DMS 273 (cell line): ENCODE data around the gene TGFBR3L.
"Not testable (repeated sequence)": the region's sequence is repeated elsewhere in the genome, so short reads cannot be mapped to it uniquely, and the experiment has no call there.

Experiments
- DNase-seq: peaks from one replicate; lab custom pipeline; 2025; ENCODE audit not compliant: unreplicated experiment; lab: John Stamatoyannopoulos, UW

The TGFBR3L gene

GRCh38 chr19:7916103-7916954, 1.7 kb downstream of the TGFBR3L start:
- DNase-seq, result peak; percentile 74

- DNase-seq, result no peak
Observed at GRCh38 chr19:7916955-7917266, 2.3 kb downstream of the TGFBR3L start.

- DNase-seq, result peak; percentile 89
Observed at GRCh38 chr19:7917267-7918061, 2.8 kb downstream of the TGFBR3L start.

- not testable (repeated sequence) for DNase-seq
Observed at GRCh38 chr19:7918062-7918614, 3.5 kb downstream of the TGFBR3L start.

GRCh38 chr19:7918615-7919421, 4.2 kb downstream of the TGFBR3L start:
- no peak for DNase-seq

- DNase-seq, result peak; percentile 98
Observed at GRCh38 chr19:7919610-7920518, 5.2 kb downstream of the TGFBR3L start, which contains the start of gene SNAPC2. Gene SNAPC2 (plus strand): TSS chr19:7920338. CDS start chr19:7920367, 29 bp downstream.

GRCh38 chr19:7920519-7921301, 6.1 kb downstream of the TGFBR3L start:
- peak; percentile 97 for DNase-seq

- peak; percentile 75 for DNase-seq
Observed at GRCh38 chr19:7921302-7921966, 6.8 kb downstream of the TGFBR3L start.

GRCh38 chr19:7921967-7922835, 7.6 kb downstream of the TGFBR3L start:
- DNase-seq, result no peak

GRCh38 chr19:7922836-7923195, 8.2 kb downstream of the TGFBR3L start:
- no peak for DNase-seq

GRCh38 chr19:7923295-7924191, 8.9 kb downstream of the TGFBR3L start:
- no peak for DNase-seq

GRCh38 chr19:7924241-7924640, 9.6 kb downstream of the TGFBR3L start:
- DNase-seq, result peak; percentile 35

GRCh38 chr19:7924651-7925170, 10.1 kb downstream of the TGFBR3L start:
- no peak for DNase-seq

- DNase-seq, result peak; percentile 91
Observed at GRCh38 chr19:7925171-7925851, 10.7 kb downstream of the TGFBR3L start.

- DNase-seq, result peak; percentile 87
Observed at GRCh38 chr19:7926021-7926726, 11.5 kb downstream of the TGFBR3L start, which contains the start of gene CTXN1. Gene CTXN1 (minus strand): TSS chr19:7926135. CDS start chr19:7925538, 597 bp downstream.
